ENCODE data around the gene SEMA3B.
A peak's percentile ranks its signal among the peaks of the same experiment; 100 is the strongest.

Gene SEMA3B

DNA sequence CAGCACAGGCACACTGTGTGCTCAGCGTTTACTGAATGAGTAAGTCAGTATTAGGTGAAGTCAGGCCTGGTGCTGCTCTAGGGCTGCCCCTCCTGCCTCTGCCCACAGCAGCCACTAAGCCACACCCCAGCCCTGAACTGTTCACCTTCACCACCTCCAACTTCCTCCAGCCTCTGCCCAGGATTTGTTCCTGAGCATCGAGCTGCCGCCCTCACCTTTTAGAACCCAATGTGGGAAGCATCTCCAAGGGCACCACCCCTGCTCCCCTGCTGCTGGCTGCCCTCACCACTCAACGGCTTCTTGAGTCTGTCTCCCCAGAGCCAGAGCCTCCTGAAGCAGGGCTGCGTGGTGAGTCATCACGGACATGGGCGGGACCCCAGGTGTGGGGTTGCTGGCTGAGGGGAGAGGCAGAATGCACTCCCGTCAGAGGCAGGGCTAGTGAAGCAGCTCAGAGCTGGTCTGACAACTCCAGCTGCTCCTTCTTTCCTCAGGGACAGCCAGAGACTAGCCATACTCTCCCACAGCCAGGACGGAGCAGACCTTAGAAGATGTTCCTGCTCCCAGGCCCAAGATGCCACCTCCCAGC lies 47.8 kb downstream of the SEMA3B start (continued):
- no peak for TF ChIP-seq ZNF530 (tag by site-specific recombination; IDR thresholded peaks at IDR 0.05; ENCODE audit: low read depth)
- TF ChIP-seq ZFP37 (tag by site-specific recombination; IDR thresholded peaks at IDR 0.05), result no peak
- TF ChIP-seq, protein P1, sequence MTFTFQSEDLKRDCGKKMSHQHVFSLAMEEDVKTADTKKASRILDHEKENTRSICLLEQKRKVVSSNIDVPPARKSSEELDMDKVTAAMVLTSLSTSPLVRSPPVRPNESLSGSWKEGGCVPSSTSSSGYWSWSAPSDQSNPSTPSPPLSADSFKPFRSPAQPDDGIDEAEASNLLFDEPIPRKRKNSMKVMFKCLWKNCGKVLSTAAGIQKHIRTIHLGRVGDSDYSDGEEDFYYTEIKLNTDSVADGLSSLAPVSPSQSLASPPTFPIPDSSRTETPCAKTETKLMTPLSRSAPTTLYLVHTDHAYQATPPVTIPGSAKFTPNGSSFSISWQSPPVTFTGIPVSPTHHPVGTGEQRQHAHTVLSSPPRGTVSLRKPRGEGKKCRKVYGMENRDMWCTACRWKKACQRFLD (tag by site-specific recombination; IDR thresholded peaks at IDR 0.05), result no peak
- TF ChIP-seq ZNF514 (tag by site-specific recombination; IDR thresholded peaks at IDR 0.05), result no peak
- no peak for TF ChIP-seq ZNF48 (tag by site-specific recombination; IDR thresholded peaks at IDR 0.05)
- TF ChIP-seq, protein P2, sequence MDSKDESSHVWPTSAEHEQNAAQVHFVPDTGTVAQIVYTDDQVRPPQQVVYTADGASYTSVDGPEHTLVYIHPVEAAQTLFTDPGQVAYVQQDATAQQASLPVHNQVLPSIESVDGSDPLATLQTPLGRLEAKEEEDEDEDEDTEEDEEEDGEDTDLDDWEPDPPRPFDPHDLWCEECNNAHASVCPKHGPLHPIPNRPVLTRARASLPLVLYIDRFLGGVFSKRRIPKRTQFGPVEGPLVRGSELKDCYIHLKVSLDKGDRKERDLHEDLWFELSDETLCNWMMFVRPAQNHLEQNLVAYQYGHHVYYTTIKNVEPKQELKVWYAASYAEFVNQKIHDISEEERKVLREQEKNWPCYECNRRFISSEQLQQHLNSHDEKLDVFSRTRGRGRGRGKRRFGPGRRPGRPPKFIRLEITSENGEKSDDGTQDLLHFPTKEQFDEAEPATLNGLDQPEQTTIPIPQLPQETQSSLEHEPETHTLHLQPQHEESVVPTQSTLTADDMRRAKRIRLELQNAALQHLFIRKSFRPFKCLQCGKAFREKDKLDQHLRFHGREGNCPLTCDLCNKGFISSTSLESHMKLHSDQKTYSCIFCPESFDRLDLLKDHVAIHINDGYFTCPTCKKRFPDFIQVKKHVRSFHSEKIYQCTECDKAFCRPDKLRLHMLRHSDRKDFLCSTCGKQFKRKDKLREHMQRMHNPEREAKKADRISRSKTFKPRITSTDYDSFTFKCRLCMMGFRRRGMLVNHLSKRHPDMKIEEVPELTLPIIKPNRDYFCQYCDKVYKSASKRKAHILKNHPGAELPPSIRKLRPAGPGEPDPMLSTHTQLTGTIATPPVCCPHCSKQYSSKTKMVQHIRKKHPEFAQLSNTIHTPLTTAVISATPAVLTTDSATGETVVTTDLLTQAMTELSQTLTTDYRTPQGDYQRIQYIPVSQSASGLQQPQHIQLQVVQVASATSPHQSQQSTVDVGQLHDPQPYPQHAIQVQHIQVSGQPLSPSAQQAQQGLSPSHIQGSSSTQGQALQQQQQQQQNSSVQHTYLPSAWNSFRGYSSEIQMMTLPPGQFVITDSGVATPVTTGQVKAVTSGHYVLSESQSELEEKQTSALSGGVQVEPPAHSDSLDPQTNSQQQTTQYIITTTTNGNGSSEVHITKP (tag by site-specific recombination; IDR thresholded peaks at IDR 0.05), result peak; percentile 32; the same call in 1 of the 2 replicates
- no peak for TF ChIP-seq ZNF175 (tag by site-specific recombination; IDR thresholded peaks at IDR 0.05)
- 0 out of 2 replicates have a peak, but pooled peaks have one; percentile 18 for TF ChIP-seq ZNF391 (tag by site-specific recombination; IDR thresholded peaks at IDR 0.05; ENCODE audit: borderline replicate concordance, low read depth)
- no peak for TF ChIP-seq KLF16 (tag by site-specific recombination; IDR thresholded peaks at IDR 0.05)
- TF ChIP-seq TRIM28 (IDR thresholded peaks at IDR 0.05; ENCODE audit: borderline replicate concordance, low read length), result no peak
- no peak for TF ChIP-seq HOXC10 (CRISPR knock-in tag; IDR thresholded peaks at IDR 0.05)
- peak; percentile 93 for TF ChIP-seq ZNF394 (tag by site-specific recombination; IDR thresholded peaks at IDR 0.05; ENCODE audit: borderline replicate concordance)
- no peak for TF ChIP-seq ZNF473 (tag by site-specific recombination; IDR thresholded peaks at IDR 0.05)
- TF ChIP-seq ZNF670 (tag by site-specific recombination; IDR thresholded peaks at IDR 0.05; ENCODE audit: low read depth), result no peak
- TF ChIP-seq ZNF311 (tag by site-specific recombination; IDR thresholded peaks at IDR 0.05; ENCODE audit: borderline replicate concordance), result no peak
- TF ChIP-seq, protein P3, sequence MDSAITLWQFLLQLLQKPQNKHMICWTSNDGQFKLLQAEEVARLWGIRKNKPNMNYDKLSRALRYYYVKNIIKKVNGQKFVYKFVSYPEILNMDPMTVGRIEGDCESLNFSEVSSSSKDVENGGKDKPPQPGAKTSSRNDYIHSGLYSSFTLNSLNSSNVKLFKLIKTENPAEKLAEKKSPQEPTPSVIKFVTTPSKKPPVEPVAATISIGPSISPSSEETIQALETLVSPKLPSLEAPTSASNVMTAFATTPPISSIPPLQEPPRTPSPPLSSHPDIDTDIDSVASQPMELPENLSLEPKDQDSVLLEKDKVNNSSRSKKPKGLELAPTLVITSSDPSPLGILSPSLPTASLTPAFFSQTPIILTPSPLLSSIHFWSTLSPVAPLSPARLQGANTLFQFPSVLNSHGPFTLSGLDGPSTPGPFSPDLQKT (IDR thresholded peaks at IDR 0.05; ENCODE audit: borderline replicate concordance, low read depth, low read length), result no peak
- no peak for TF ChIP-seq ZNF24 (tag by site-specific recombination; IDR thresholded peaks at IDR 0.05)
- TF ChIP-seq, protein P4, sequence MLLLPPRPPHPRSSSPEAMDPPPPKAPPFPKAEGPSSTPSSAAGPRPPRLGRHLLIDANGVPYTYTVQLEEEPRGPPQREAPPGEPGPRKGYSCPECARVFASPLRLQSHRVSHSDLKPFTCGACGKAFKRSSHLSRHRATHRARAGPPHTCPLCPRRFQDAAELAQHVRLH (tag by site-specific recombination; IDR thresholded peaks at IDR 0.05), result no peak
- TF ChIP-seq, protein P5, sequence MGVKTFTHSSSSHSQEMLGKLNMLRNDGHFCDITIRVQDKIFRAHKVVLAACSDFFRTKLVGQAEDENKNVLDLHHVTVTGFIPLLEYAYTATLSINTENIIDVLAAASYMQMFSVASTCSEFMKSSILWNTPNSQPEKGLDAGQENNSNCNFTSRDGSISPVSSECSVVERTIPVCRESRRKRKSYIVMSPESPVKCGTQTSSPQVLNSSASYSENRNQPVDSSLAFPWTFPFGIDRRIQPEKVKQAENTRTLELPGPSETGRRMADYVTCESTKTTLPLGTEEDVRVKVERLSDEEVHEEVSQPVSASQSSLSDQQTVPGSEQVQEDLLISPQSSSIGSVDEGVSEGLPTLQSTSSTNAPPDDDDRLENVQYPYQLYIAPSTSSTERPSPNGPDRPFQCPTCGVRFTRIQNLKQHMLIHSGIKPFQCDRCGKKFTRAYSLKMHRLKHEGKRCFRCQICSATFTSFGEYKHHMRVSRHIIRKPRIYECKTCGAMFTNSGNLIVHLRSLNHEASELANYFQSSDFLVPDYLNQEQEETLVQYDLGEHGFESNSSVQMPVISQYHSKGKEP (tag by site-specific recombination; IDR thresholded peaks at IDR 0.05), result no peak
- TF ChIP-seq ZNF830 (tag by site-specific recombination; IDR thresholded peaks at IDR 0.05; ENCODE audit: low read depth), result no peak
- TF ChIP-seq, protein P6, sequence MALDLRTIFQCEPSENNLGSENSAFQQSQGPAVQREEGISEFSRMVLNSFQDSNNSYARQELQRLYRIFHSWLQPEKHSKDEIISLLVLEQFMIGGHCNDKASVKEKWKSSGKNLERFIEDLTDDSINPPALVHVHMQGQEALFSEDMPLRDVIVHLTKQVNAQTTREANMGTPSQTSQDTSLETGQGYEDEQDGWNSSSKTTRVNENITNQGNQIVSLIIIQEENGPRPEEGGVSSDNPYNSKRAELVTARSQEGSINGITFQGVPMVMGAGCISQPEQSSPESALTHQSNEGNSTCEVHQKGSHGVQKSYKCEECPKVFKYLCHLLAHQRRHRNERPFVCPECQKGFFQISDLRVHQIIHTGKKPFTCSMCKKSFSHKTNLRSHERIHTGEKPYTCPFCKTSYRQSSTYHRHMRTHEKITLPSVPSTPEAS (tag by site-specific recombination; IDR thresholded peaks at IDR 0.05), result no peak
- TF ChIP-seq, protein P7, sequence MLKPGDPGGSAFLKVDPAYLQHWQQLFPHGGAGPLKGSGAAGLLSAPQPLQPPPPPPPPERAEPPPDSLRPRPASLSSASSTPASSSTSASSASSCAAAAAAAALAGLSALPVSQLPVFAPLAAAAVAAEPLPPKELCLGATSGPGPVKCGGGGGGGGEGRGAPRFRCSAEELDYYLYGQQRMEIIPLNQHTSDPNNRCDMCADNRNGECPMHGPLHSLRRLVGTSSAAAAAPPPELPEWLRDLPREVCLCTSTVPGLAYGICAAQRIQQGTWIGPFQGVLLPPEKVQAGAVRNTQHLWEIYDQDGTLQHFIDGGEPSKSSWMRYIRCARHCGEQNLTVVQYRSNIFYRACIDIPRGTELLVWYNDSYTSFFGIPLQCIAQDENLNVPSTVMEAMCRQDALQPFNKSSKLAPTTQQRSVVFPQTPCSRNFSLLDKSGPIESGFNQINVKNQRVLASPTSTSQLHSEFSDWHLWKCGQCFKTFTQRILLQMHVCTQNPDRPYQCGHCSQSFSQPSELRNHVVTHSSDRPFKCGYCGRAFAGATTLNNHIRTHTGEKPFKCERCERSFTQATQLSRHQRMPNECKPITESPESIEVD (tag by site-specific recombination; IDR thresholded peaks at IDR 0.05), result no peak
- no peak for TF ChIP-seq ZNF433 (tag by site-specific recombination; IDR thresholded peaks at IDR 0.05; ENCODE audit: low read depth)
- TF ChIP-seq, protein P8, sequence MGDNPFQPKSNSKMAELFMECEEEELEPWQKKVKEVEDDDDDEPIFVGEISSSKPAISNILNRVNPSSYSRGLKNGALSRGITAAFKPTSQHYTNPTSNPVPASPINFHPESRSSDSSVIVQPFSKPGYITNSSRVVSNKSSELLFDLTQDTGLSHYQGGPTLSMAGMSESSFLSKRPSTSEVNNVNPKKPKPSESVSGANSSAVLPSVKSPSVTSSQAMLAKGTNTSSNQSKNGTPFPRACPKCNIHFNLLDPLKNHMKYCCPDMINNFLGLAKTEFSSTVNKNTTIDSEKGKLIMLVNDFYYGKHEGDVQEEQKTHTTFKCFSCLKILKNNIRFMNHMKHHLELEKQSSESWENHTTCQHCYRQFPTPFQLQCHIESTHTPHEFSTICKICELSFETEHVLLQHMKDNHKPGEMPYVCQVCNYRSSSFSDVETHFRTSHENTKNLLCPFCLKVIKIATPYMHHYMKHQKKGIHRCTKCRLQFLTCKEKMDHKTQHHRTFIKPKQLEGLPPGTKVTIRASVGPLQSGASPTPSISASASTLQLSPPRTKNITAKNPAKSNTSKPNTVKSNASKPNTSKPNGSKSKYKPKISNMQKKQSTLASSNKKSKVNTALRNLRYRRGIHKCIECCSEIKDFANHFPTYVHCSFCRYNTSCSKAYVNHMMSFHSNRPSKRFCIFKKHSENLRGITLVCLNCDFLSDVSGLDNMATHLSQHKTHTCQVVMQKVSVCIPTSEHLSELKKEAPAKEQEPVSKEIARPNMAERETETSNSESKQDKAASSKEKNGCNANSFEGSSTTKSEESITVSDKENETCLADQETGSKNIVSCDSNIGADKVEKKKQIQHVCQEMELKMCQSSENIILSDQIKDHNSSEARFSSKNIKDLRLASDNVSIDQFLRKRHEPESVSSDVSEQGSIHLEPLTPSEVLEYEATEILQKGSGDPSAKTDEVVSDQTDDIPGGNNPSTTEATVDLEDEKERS (tag by site-specific recombination; IDR thresholded peaks at IDR 0.05), result no peak
- TF ChIP-seq HOXA7 (CRISPR knock-in tag; IDR thresholded peaks at IDR 0.05; ENCODE audit: borderline replicate concordance), result no peak
- no peak for TF ChIP-seq BCL11A (tag by site-specific recombination; IDR thresholded peaks at IDR 0.05; ENCODE audit: low read depth)
